B cell (primary cell): ENCODE data around the gene PRR33. TPM values are rescaled to one million over a fixed set of nuclear protein-coding genes. Genes with fewer than 3 reads are reported as not detected.

Experiments
- ATAC-seq: fragments of 200-7000 bp; cut with Tn5 transposase; one replicate; pipeline ENCODE4 v1.10.0; 2021; ENCODE audit warnings: low read depth, mild to moderate bottlenecking, moderate number of reproducible peaks, moderate library complexity
- CTCF ChIA-PET: fragments of 350-600 bp; sonication (Branson Sonifier 250); formaldehyde crosslinking; loops from one replicate; lab custom pipeline; 2021; ENCODE audit warnings: antibody characterized with exemption, inconsistent platforms; lab: Charles Lee
- POLR2A ChIA-PET: fragments of 350-600 bp; sonication (Branson Sonifier 250); formaldehyde crosslinking; loops from one replicate; lab custom pipeline; 2021; ENCODE audit warnings: antibody characterized with exemption; lab: Charles Lee
- DNase-seq: peaks from one replicate; pipeline ENCODE4 v3.0.0; 2013
- H2AFZ ChIP-seq: 2 replicates; pipeline ENCODE4 v1.6.1; 2012; ENCODE audit warnings: mild to moderate bottlenecking, low read depth, low read length; ENCODE audit not compliant: insufficient read depth, poor library complexity, severe bottlenecking
- H3K27ac ChIP-seq, 2 donors: 1 replicate in 1 of 2; 2 replicates in 1 of 2; pipeline ENCODE4 v1.5.1; 2012 to 2013; ENCODE audit warnings: low read length in 2 of 2, mild to moderate bottlenecking in 2 of 2, moderate library complexity in 1 of 2
- H3K27me3 ChIP-seq, 4 experiments: fragments of 200-600 bp in 1 of 4; sonication (generic) in 1 of 4; replicated peaks in 1 of 4; 1 replicate in 2 of 4; 2 replicates in 2 of 4; pipeline versions ENCODE4 v1.6.1 to v1.7.0; 2013 to 2016; ENCODE audit warnings: low read length in 3 of 4, mild to moderate bottlenecking in 2 of 4, mixed read lengths in 1 of 4, moderate library complexity in 1 of 4; ENCODE audit not compliant: insufficient read depth in 4 of 4, control insufficient read depth in 3 of 4; ENCODE audit errors: control extremely low read depth in 1 of 4
- H3K36me3 ChIP-seq, 2 experiments: replicated peaks in 1 of 2; 1 replicate in 1 of 2; 2 replicates in 1 of 2; pipeline versions ENCODE4 v1.6.1 to v1.7.1; 2013; ENCODE audit warnings: low read length in 1 of 2; ENCODE audit not compliant: insufficient read depth in 2 of 2, control insufficient read depth in 1 of 2; ENCODE audit errors: control extremely low read depth in 1 of 2, extremely low read depth in 1 of 2
- H3K4me1 ChIP-seq, 2 donors: fragments of 200-600 bp in 1 of 2; sonication (generic) in 1 of 2; 1 replicate in 1 of 2; 2 replicates in 1 of 2; pipeline versions ENCODE4 v1.5.1 to v1.6.1; 2013 to 2017; ENCODE audit warnings: low read length in 2 of 2; ENCODE audit not compliant: control insufficient read depth in 2 of 2, insufficient read depth in 2 of 2
- H3K4me2 ChIP-seq: replicated peaks from 2 replicates; pipeline ENCODE3; 2012; ENCODE audit warnings: mild to moderate bottlenecking, low read depth, low read length; ENCODE audit not compliant: poor library complexity, severe bottlenecking
- H3K4me3 ChIP-seq, 5 experiments: fragments of 200-600 bp in 1 of 5; sonication (generic) in 1 of 5; 1 replicate in 3 of 5; 2 replicates in 2 of 5; pipeline versions ENCODE4 v1.5.1 to v1.7.0; 2011 to 2016; ENCODE audit warnings: low read length in 4 of 5, mild to moderate bottlenecking in 4 of 5, low read depth in 2 of 5, control low read depth in 1 of 5, moderate library complexity in 1 of 5; ENCODE audit not compliant: insufficient read depth in 1 of 5; ENCODE audit errors: control extremely low read depth in 1 of 5, extremely low read depth in 1 of 5
- H3K79me2 ChIP-seq: fragments of 200-600 bp; sonication (generic); one replicate; pipeline ENCODE4 v1.6.0; 2016; ENCODE audit warnings: low read length; ENCODE audit not compliant: control insufficient read depth, insufficient read depth
- H3K9ac ChIP-seq: fragments of 200-600 bp; sonication (generic); 2 replicates; pipeline ENCODE4 v1.6.1; 2017; ENCODE audit warnings: mild to moderate bottlenecking, low read length, moderate library complexity
- H3K9me3 ChIP-seq, 3 donors: one replicate each; pipeline versions ENCODE4 v1.6.1 to v1.7.1; 2013; ENCODE audit warnings: low read length in 2 of 3; ENCODE audit not compliant: control insufficient read depth in 2 of 3, insufficient read depth in 1 of 3; ENCODE audit errors: control extremely low read depth in 1 of 3
- H4K20me1 ChIP-seq: 2 replicates; pipeline ENCODE4 v1.6.0; 2012; ENCODE audit warnings: mild to moderate bottlenecking, low read length; ENCODE audit not compliant: insufficient read depth, control insufficient read depth, poor library complexity, severe bottlenecking
- H3K27ac Mint-ChIP-seq: one replicate; pipeline ENCODE4 v1.8.0; 2021; ENCODE audit warnings: mixed read lengths
- H3K27me3 Mint-ChIP-seq: one replicate; pipeline ENCODE4 v1.8.0; 2021; ENCODE audit warnings: mixed read lengths
- H3K4me1 Mint-ChIP-seq: one replicate; pipeline ENCODE4 v1.8.0; 2021; ENCODE audit warnings: mixed read lengths
- H3K4me3 Mint-ChIP-seq: one replicate; pipeline ENCODE4 v1.8.0; 2021; ENCODE audit warnings: mixed read lengths
- H3K9me3 Mint-ChIP-seq: one replicate; pipeline ENCODE4 v1.8.0; 2022; ENCODE audit warnings: mixed read lengths; ENCODE audit not compliant: insufficient read depth
- CTCF ChIP-seq: fragments of 200-600 bp; IDR thresholded peaks from one replicate; pipeline ENCODE4 v1.8.0; 2022; ENCODE audit warnings: antibody characterized with exemption, mild to moderate bottlenecking
- EZH2 ChIP-seq: IDR thresholded peaks from 2 replicates; pipeline ENCODE4 v1.6.1; 2012; ENCODE audit warnings: borderline replicate concordance, low read depth, mild to moderate bottlenecking, moderate library complexity, low read length; ENCODE audit not compliant: insufficient read depth, poor library complexity, severe bottlenecking
- WGBS: methylation state at CpG from one replicate; pipeline ENCODE4 v1.1.5; 2013; ENCODE audit warnings: missing lambda C conversion rate; ENCODE audit not compliant: insufficient coverage; 5-methylcytosine and 5-hydroxymethylcytosine counted together
- intact Hi-C: fragments of 100-400 bp; cut with micrococcal nuclease; formaldehyde crosslinking; loops from one replicate; pipeline ENCODE4 v1.10.0; 2022
- polyA plus RNA-seq: library from polyadenylated mRNA; depleted of rRNA; stranded (reverse); fragments of >200 nt; gene quantifications from 2 replicates; pipeline ENCODE4 v1.2.3, GENCODE V29; 2012
- total RNA-seq, 2 donors: library from RNA; stranded (reverse); fragments of 120-200 nt in 1 of 2; gene quantifications; 1 replicate in 1 of 2; 2 replicates in 1 of 2; pipeline versions ENCODE4 v1.2.3 to v1.2.4, GENCODE V29; 2013 to 2022

The PRR33 gene
- total and polyA plus RNA-seq, 2 donors (not counting 1 experiment from before 2014, with no cell fraction given) = not detected

GRCh38 chr11:1878137-1879031 lies 13.3 kb downstream of the PRR33 start:
- Histone ChIP-seq H3K4me1 (peaks cover 36 to 74% of the 10 kb centered on the region in 2 donors), H3K9me3 (no peaks in the 10 kb centered on the region), H3K36me3 (peaks cover 0 to 38% of the 10 kb centered on the region in 2 experiments), H3K4me3 (no peak overlapping the region), H3K79me2 (peaks cover 68% of the 10 kb centered on the region), H2AFZ (no peak overlapping the region), H3K27me3 (no peaks in the 10 kb centered on the region), H3K27ac (no peak overlapping the region), H3K4me2 (peak overlapping the region; percentile 2), H3K9ac (no peak overlapping the region), H4K20me1 (peaks cover 100% of the 10 kb centered on the region)
- intact Hi-C loops = no loop called here
- no peak for ATAC-seq
- no peak for TF ChIP-seq EZH2
- TF ChIP-seq CTCF = no peak
- DNase-seq = no peak
- H3K4me3 Mint-ChIP-seq = no peak overlapping the region
- ChIA-PET CTCF (interaction anchor here (0.7 to 1.1 kb wide), 2 partner anchors 23 to 36 kb away, joined by 3 read pairs; no protein-coding TSS in a partner anchor), POLR2A (no interaction called here)
- H3K27me3 Mint-ChIP-seq = no peaks in the 10 kb centered on the region
- H3K9me3 Mint-ChIP-seq = no peaks in the 10 kb centered on the region
- H3K4me1 Mint-ChIP-seq = peaks cover 57% of the 10 kb centered on the region
- H3K27ac Mint-ChIP-seq = no peak overlapping the region
- 93% methylated on average over 27 of the region's 30 CpGs for WGBS
